Measurements from ENCODE around the gene APLN.

The APLN gene

GRCh38 chrX:129638917-129639316, 15.8 kb downstream of the APLN start:
- no peak for DNase-seq

GRCh38 chrX:129637217-129638109, 17.3 kb downstream of the APLN start:
- no peak for DNase-seq

- DNase-seq = no peak
These were observed 18.5 kb downstream of the APLN start for GRCh38 chrX:129636175-129636681.

GRCh38 chrX:129634541-129634940, 20.2 kb downstream of the APLN start:
- no peak for DNase-seq

- no peak for DNase-seq
These were observed 22.3 kb downstream of the APLN start for GRCh38 chrX:129632443-129632842.

GRCh38 chrX:129631849-129632248, 22.9 kb downstream of the APLN start:
- DNase-seq = no peak

GRCh38 chrX:129629837-129630236, 24.9 kb downstream of the APLN start:
- no peak for DNase-seq

- DNase-seq = no peak
These were observed 28.7 kb downstream of the APLN start for GRCh38 chrX:129626026-129626425.

- no peak for DNase-seq
These were observed 31.9 kb downstream of the APLN start for GRCh38 chrX:129622757-129623301.

GRCh38 chrX:129618997-129619396, 35.8 kb downstream of the APLN start:
- no peak for DNase-seq

GRCh38 chrX:129617420-129617819, 37.3 kb downstream of the APLN start:
- DNase-seq = no peak

GRCh38 chrX:129614481-129615255, 40.1 kb downstream of the APLN start:
- DNase-seq = no peak

- no peak for DNase-seq
These were observed 41.2 kb downstream of the APLN start for GRCh38 chrX:129613596-129613995.

- DNase-seq = no peak
These were observed 42.4 kb downstream of the APLN start for GRCh38 chrX:129612396-129612795.

GRCh38 chrX:129609395-129609794, 45.4 kb downstream of the APLN start:
- DNase-seq = no peak

GRCh38 chrX:129608496-129608895, 46.3 kb downstream of the APLN start:
- no peak for DNase-seq

- DNase-seq = no peak
These were observed 47.8 kb downstream of the APLN start for GRCh38 chrX:129606918-129607317.

- no peak for DNase-seq
These were observed 53.8 kb downstream of the APLN start for GRCh38 chrX:129600981-129601424.

- no peak for DNase-seq
These were observed 54.8 kb downstream of the APLN start for GRCh38 chrX:129599996-129600395.

GRCh38 chrX:129599499-129599898, 55.3 kb downstream of the APLN start:
- no peak for DNase-seq

- no peak for DNase-seq
These were observed 56.9 kb downstream of the APLN start for GRCh38 chrX:129597905-129598304.

- no peak for DNase-seq
These were observed 58.7 kb downstream of the APLN start for GRCh38 chrX:129596077-129596476.

Data from SHP77 treated with DMSO at 0.1 percent for 48 hours (cell line).